ENCODE results near the gene OR6A2. TPM values are rescaled to one million over a fixed set of nuclear protein-coding genes. Genes with fewer than 3 reads are reported as not detected.
A peak's percentile ranks its signal among the peaks of the same experiment; 100 is the strongest.

The OR6A2 gene
- total and polyA plus RNA-seq, 5 experiments from 2014 or later: not detected

DNA sequence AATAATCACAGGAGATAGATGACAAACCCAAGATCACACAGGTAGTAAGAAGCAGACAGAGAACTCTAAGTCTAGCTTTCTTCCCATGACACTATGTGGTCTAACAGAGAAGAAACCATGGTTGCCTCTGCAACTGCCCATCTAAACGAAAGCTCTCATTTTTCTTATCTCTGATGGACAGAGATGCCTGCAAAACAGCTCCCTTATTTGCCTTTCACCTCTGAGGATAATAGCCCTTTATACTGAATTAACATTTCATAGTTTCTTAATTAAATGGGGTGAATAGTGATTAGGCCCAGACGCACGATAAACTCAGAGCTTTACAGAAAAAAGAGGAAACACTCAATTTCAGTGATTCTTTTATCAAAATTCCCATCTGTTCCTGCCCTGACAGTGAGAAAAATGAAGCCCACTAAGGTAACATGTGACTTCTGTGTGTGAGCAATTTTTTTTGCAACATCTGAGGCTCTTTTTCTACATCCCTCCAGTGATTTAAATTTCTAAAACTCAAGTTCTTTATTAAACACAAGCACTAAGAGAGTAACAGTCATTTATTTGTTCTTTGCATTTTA is 52.3 kb downstream of the OR6A2 start:
- DNase-seq: no peak
- peak in 1 of 2 donors; percentile 26 for ATAC-seq
- peaks cover 0 to 39% (median 27%) of the 10 kb centered on the region in 4 donors for H3K4me1 Mint-ChIP-seq
- H3K36me3 Mint-ChIP-seq: peaks cover 3 to 18% (median 3%) of the 10 kb centered on the region in 3 donors
- no peak overlapping the region for H3K4me3 Mint-ChIP-seq
- no peak overlapping the region for H3K27ac Mint-ChIP-seq
- H3K27me3 Mint-ChIP-seq: no peaks in the 10 kb centered on the region
- peaks cover 0 to 3% (median 0%) of the 10 kb centered on the region in 9 donors for H3K9me3 Mint-ChIP-seq
- POLR2A ChIA-PET: interaction anchor here (1.0 to 6.9 kb wide), 11 partner anchors 8 to 1058 kb away, joined by 3 to 63 read pairs (median 7); partner anchors contain the start of genes ARFIP2, MRPL17, TAF10 and TIMM10B

- Mint-ChIP-seq H3K9me3 (peaks cover 0 to 3% (median 0%) of the 10 kb centered on the region in 9 donors), H3K27me3 (no peaks in the 10 kb centered on the region), H3K27ac (no peak overlapping the region), H3K4me1 (peaks cover 0 to 45% (median 31%) of the 10 kb centered on the region in 4 donors), H3K36me3 (peaks cover 6 to 23% (median 8%) of the 10 kb centered on the region in 3 donors), H3K4me3 (no peak overlapping the region)
- DNase-seq (no peak), ATAC-seq (peak; percentile 35)
- POLR2A ChIA-PET: interaction anchor here (0.9 to 6.9 kb wide), 13 partner anchors 8 to 1057 kb away, joined by 3 to 63 read pairs (median 5); partner anchors contain the start of genes ARFIP2, MRPL17, TAF10 and TIMM10B
Measured at GRCh38 chr11:6746626-6747025, 52.9 kb downstream of the OR6A2 start.

DNA sequence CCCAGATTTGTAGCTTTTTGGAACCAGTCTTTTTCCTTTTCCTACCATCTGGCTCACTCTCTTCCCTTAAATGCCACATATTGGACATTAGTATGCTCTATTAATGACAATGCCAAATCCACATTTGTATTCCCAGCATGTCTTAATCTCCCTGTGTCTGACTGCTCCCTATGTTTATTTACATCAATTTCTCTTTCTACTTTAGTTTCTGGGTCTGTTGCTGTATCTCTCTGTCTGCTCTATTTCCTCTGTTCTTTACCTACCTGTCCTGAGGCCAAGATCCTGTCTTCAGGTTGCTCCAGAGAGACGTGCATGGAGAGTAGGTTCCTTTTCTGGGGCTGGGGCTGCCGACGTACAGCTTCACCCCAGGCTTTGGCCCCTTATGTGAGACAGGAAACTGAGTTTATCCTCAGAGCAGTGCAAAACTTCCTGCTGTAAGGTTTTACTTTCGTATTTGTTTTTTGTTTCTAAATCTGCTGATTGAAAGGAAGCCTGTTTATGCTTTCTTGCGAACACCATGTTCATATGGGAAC is 53.3 kb downstream of the OR6A2 start:
- H3K4me1 Mint-ChIP-seq: peaks cover 0 to 46% (median 33%) of the 10 kb centered on the region in 4 donors
- H3K4me3 Mint-ChIP-seq: no peak overlapping the region
- POLR2A ChIA-PET: interaction anchor here (0.8 to 6.9 kb wide), 15 partner anchors 7 to 1056 kb away, joined by 3 to 63 read pairs (median 5); partner anchors contain the start of genes ARFIP2, MRPL17, SMPD1 and TAF10
- H3K36me3 Mint-ChIP-seq: peaks cover 6 to 24% (median 9%) of the 10 kb centered on the region in 3 donors
- DNase-seq (peak in 9 of 10 donors; percentile 10 to 66 (median 38)), ATAC-seq (peak; percentile 85 to 88)
- H3K27ac Mint-ChIP-seq: no peak overlapping the region
- no peaks in the 10 kb centered on the region for H3K27me3 Mint-ChIP-seq
- peaks cover 0 to 3% (median 0%) of the 10 kb centered on the region in 9 donors for H3K9me3 Mint-ChIP-seq

- Mint-ChIP-seq H3K4me3 (no peak overlapping the region), H3K27me3 (no peaks in the 10 kb centered on the region), H3K9me3 (no peaks in the 10 kb centered on the region), H3K36me3 (peaks cover 9 to 29% (median 11%) of the 10 kb centered on the region in 3 donors), H3K27ac (no peak overlapping the region), H3K4me1 (peaks cover 5 to 46% (median 34%) of the 10 kb centered on the region in 4 donors)
- POLR2A ChIA-PET: interaction anchor here (0.8 to 6.9 kb wide), 11 partner anchors 10 to 1056 kb away, joined by 3 to 63 read pairs (median 6); partner anchors contain the start of genes ARFIP2, MRPL17, SMPD1 and TAF10
- ATAC-seq: peak; percentile 31 to 46
- DNase-seq: peak in 2 of 10 donors; percentile 21 to 26
Measured at GRCh38 chr11:6745465-6746015, 53.9 kb downstream of the OR6A2 start.

DNA sequence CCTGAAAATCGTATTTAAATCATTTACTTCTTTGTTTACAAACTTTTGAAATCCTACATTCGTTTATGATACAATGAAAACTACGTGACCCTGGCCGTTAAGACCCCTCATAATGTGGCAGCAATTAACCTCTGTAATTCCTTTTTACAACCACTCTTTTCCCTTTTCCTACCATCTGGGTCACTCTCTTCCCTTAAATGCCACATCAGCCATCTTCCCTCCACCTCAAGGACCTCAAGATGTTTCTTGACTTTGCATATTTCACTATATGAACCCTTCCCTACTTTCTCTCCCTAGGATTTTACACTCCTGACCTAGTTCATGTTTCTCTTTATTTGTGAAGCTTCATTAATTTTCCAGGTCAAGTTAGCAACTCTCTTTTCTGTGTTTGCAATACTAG is 54.5 kb downstream of the OR6A2 start:
- Mint-ChIP-seq H3K27me3 (no peaks in the 10 kb centered on the region), H3K27ac (no peak overlapping the region), H3K4me1 (peaks cover 10 to 48% (median 34%) of the 10 kb centered on the region in 4 donors), H3K36me3 (peaks cover 9 to 34% (median 12%) of the 10 kb centered on the region in 3 donors), H3K4me3 (no peak overlapping the region), H3K9me3 (no peaks in the 10 kb centered on the region)
- no peak for ATAC-seq
- POLR2A ChIA-PET: interaction anchor here (0.8 to 6.9 kb wide), 7 partner anchors 9 to 342 kb away, joined by 3 to 63 read pairs (median 8); partner anchors contain the start of genes ARFIP2, MRPL17, TAF10 and TIMM10B
- DNase-seq: no peak

DNA sequence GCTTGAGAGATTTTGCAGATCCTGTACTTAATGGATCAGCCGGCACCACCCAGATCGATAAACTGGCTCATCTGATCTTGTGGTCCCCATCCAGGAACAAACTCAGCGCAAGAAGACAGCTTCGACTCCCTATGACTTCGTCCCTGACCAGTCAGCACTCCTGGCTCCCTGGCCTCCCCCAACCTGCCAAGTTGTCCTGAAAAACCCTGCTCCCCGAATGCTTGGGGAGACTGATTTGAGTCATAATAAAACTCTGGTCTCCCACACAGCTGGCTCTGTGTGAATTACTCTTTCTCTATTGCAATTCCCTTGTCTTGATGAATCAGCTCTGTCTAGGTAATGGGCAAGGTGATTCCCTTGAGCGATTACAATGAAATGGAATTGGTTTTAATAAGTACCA is 57.2 kb downstream of the OR6A2 start:
- no peak for DNase-seq
- POLR2A ChIA-PET: interaction anchor here (0.8 to 2.1 kb wide), 3 partner anchors 13 to 59 kb away, joined by 3 to 6 read pairs (median 3); partner anchors contain the start of gene MRPL17
- no peaks in the 10 kb centered on the region for H3K9me3 Mint-ChIP-seq
- H3K27me3 Mint-ChIP-seq: no peaks in the 10 kb centered on the region
- no peak for ATAC-seq
- H3K4me1 Mint-ChIP-seq: peaks cover 28 to 62% (median 45%) of the 10 kb centered on the region in 4 donors
- H3K36me3 Mint-ChIP-seq: peaks cover 9 to 50% (median 19%) of the 10 kb centered on the region in 3 donors
- peak overlapping the region in 4 of 10 donors; percentile 81 to 92 (median 90) for H3K27ac Mint-ChIP-seq
- H3K4me3 Mint-ChIP-seq: no peak overlapping the region

Other genes with a start within 250 kb of the OR6A2 start
- gene RRP8, start 196.1 kb downstream of the OR6A2 start, total RNA-seq: 10 to 100 TPM; 35.3 to 35.7 TPM
- 10 to 100 TPM; 17.8 to 25.9 (median 20.9) TPM for gene RRP8, start 196.1 kb downstream of the OR6A2 start, polyA plus RNA-seq
- gene ILK, start 195.9 kb downstream of the OR6A2 start, total RNA-seq: 10 to 100 TPM; 88.5 to 93.5 TPM
- gene ILK, start 195.9 kb downstream of the OR6A2 start, polyA plus RNA-seq: 10 to 100 TPM; 63.7 to 72.5 (median 68.5) TPM
- gene TAF10, start 187.5 kb downstream of the OR6A2 start, total RNA-seq: 100 to 1,000 TPM; 107 to 116 TPM
- 100 to 1,000 TPM; 247 to 332 (median 249) TPM for gene TAF10, start 187.5 kb downstream of the OR6A2 start, polyA plus RNA-seq
- gene TPP1, start 180.3 kb downstream of the OR6A2 start, total RNA-seq: 100 to 1,000 TPM; 130 TPM
- gene TPP1, start 180.3 kb downstream of the OR6A2 start, polyA plus RNA-seq: 100 to 1,000 TPM in 1 of 3 donors, 10 to 100 TPM in 2; 84.8 to 107 (median 85.1) TPM
- 10 to 100 TPM; 14.4 to 14.9 TPM for gene DCHS1, start 143.9 kb downstream of the OR6A2 start, total RNA-seq
- 1 to 10 TPM; 2.2 to 6.1 (median 2.9) TPM for gene DCHS1, start 143.9 kb downstream of the OR6A2 start, polyA plus RNA-seq
- 10 to 100 TPM; 27.5 to 30.1 TPM for gene MRPL17, start 116.3 kb downstream of the OR6A2 start, total RNA-seq
- gene MRPL17, start 116.3 kb downstream of the OR6A2 start, polyA plus RNA-seq: 10 to 100 TPM; 16.2 to 23.6 (median 16.5) TPM
- gene OR2AG2, start 27.7 kb downstream of the OR6A2 start, total RNA-seq: not detected
- gene OR2AG2, start 27.7 kb downstream of the OR6A2 start, polyA plus RNA-seq: not detected
- gene OR2AG1, start 16.7 kb downstream of the OR6A2 start, total RNA-seq: not detected
- gene OR2AG1, start 16.7 kb downstream of the OR6A2 start, polyA plus RNA-seq: not detected
- not detected for gene OR10A5, start 46.0 kb upstream of the OR6A2 start, total RNA-seq
- gene OR10A5, start 46.0 kb upstream of the OR6A2 start, polyA plus RNA-seq: not detected
- not detected for gene OR10A2, start 63.4 kb upstream of the OR6A2 start, total RNA-seq
- gene OR10A2, start 63.4 kb upstream of the OR6A2 start, polyA plus RNA-seq: not detected
- not detected for gene OR10A4, start 76.9 kb upstream of the OR6A2 start, total RNA-seq
- gene OR10A4, start 76.9 kb upstream of the OR6A2 start, polyA plus RNA-seq: not detected
- not detected for gene OR2D2, start 92.8 kb upstream of the OR6A2 start, total RNA-seq
- gene OR2D2, start 92.8 kb upstream of the OR6A2 start, polyA plus RNA-seq: not detected
- gene OR2D3, start 121.3 kb upstream of the OR6A2 start, total RNA-seq: not detected
- gene OR2D3, start 121.3 kb upstream of the OR6A2 start, polyA plus RNA-seq: not detected
- gene ZNF215, start 126.7 kb upstream of the OR6A2 start, total RNA-seq: under 1 TPM; 0.16 to 0.18 TPM
- not detected for gene ZNF215, start 126.7 kb upstream of the OR6A2 start, polyA plus RNA-seq
- not detected for gene ZNF214, start 220.7 kb upstream of the OR6A2 start, total RNA-seq
- not detected for gene ZNF214, start 220.7 kb upstream of the OR6A2 start, polyA plus RNA-seq
- not detected for gene NLRP14, start 220.8 kb upstream of the OR6A2 start, total RNA-seq
- not detected for gene NLRP14, start 220.8 kb upstream of the OR6A2 start, polyA plus RNA-seq